H1 (cell line): Measurements from ENCODE around the gene PLEKHM1. TPM values are rescaled to one million over a fixed set of nuclear protein-coding genes. Genes with fewer than 3 reads are reported as not detected.

Experiments used
- CTCF ChIA-PET: fragments of 300-600 bp; sonication (Branson Sonifier 250); formaldehyde crosslinking; loops from one replicate; lab custom pipeline; 2021; ENCODE audit not compliant: partially characterized antibody; lab: Charles Lee
- POLR2A ChIA-PET: fragments of 300-600 bp; sonication (Branson Sonifier 250); formaldehyde crosslinking; loops from one replicate; lab custom pipeline; 2021; ENCODE audit warnings: inconsistent platforms; ENCODE audit not compliant: partially characterized antibody; lab: Charles Lee
- DNase-seq, 2 experiments: peaks; one replicate each; pipeline versions ENCODE4 v3.0.0 to v3.0.0-alpha.2; 2010 to 2022; ENCODE audit warnings: low spot score in 2 of 2, low read depth in 1 of 2, mixed read lengths in 1 of 2
- FAIRE-seq: peaks from 2 replicates; lab custom pipeline; 2011; peaks lifted over from hg19 to GRCh38; lab: Jason Lieb, UNC
- H2AFZ ChIP-seq: 2 replicates; pipeline ENCODE4 v1.8.1; 2012; ENCODE audit warnings: low read length, inconsistent platforms
- H2AK5ac ChIP-seq: 2 replicates; pipeline ENCODE4 v1.6.1; 2013; ENCODE audit warnings: low read depth, low read length
- H2BK120ac ChIP-seq: replicated peaks from 2 replicates; pipeline ENCODE3; 2013; ENCODE audit warnings: low read depth, low read length, inconsistent platforms
- H2BK12ac ChIP-seq: 2 replicates; pipeline ENCODE4 v1.6.1; 2013; ENCODE audit warnings: low read depth, low read length
- H2BK15ac ChIP-seq: 2 replicates; pipeline ENCODE4 v1.6.1; 2013; ENCODE audit warnings: low read length
- H2BK20ac ChIP-seq: 2 replicates; pipeline ENCODE4 v1.6.1; 2013; ENCODE audit warnings: low read length
- H2BK5ac ChIP-seq: 2 replicates; pipeline ENCODE4 v1.6.1; 2013; ENCODE audit warnings: low read depth, low read length
- H3K14ac ChIP-seq: 2 replicates; pipeline ENCODE4 v1.6.1; 2013; ENCODE audit warnings: inconsistent platforms; ENCODE audit not compliant: insufficient read length
- H3K18ac ChIP-seq: 2 replicates; pipeline ENCODE4 v1.6.1; 2013; ENCODE audit warnings: low read length; ENCODE audit errors: extremely low read depth
- H3K23ac ChIP-seq: 2 replicates; pipeline ENCODE4 v1.6.1; 2013; ENCODE audit warnings: inconsistent platforms; ENCODE audit not compliant: insufficient read length
- H3K23me2 ChIP-seq: 2 replicates; pipeline ENCODE4 v1.6.1; 2013; ENCODE audit warnings: low read depth, low read length
- H3K27ac ChIP-seq: 2 replicates; pipeline ENCODE4 v1.6.1; 2011; ENCODE audit warnings: low read depth, low read length, inconsistent platforms
- H3K27me3 ChIP-seq, 4 experiments: replicated peaks in 1 of 4; 1 replicate in 1 of 4; 2 replicates in 3 of 4; pipeline versions ENCODE4 v1.6.1 to v1.8.1; 2011 to 2013; ENCODE audit warnings: low read length in 3 of 4, mild to moderate bottlenecking in 3 of 4, inconsistent platforms in 2 of 4, mixed read lengths in 2 of 4, moderate library complexity in 1 of 4; ENCODE audit not compliant: control insufficient read depth in 3 of 4, insufficient read depth in 3 of 4; ENCODE audit errors: extremely low read depth in 1 of 4
- H3K36me3 ChIP-seq, 4 experiments: 2 replicates each; pipeline versions ENCODE4 v1.6.1 to v1.8.1; 2011 to 2013; ENCODE audit warnings: mild to moderate bottlenecking in 4 of 4, low read length in 3 of 4, moderate library complexity in 2 of 4, control low read depth in 1 of 4, inconsistent platforms in 1 of 4; ENCODE audit not compliant: insufficient read depth in 4 of 4, control insufficient read depth in 2 of 4
- H3K4ac ChIP-seq: replicated peaks from 2 replicates; pipeline ENCODE3; 2013; ENCODE audit warnings: low read length, low read depth, mixed read lengths, inconsistent platforms; ENCODE audit not compliant: insufficient read length
- H3K4me1 ChIP-seq, 4 experiments: replicated peaks in 1 of 4; 1 replicate in 1 of 4; 2 replicates in 3 of 4; pipeline versions ENCODE4 v1.6.1 to v1.8.1; 2011 to 2013; ENCODE audit warnings: low read length in 3 of 4, inconsistent platforms in 2 of 4, mixed read lengths in 1 of 4; ENCODE audit not compliant: insufficient read depth in 4 of 4, control insufficient read depth in 3 of 4
- H3K4me2 ChIP-seq, 2 experiments: 2 replicates each; pipeline versions ENCODE4 v1.6.1 to v1.8.1; 2011 to 2013; ENCODE audit warnings: low read depth in 2 of 2, low read length in 2 of 2, control low read depth in 1 of 2, inconsistent platforms in 1 of 2, mild to moderate bottlenecking in 1 of 2; ENCODE audit not compliant: insufficient read depth in 1 of 2
- H3K4me3 ChIP-seq, 4 experiments: fragments of 200-600, 300-600 bp in 1 of 4; sonication (generic), shearing (Covaris generic), sonication (Bioruptor Twin) in 1 of 4; 2 replicates each; pipeline versions ENCODE4 v1.5.1 to v1.8.1; 2011 to 2016; ENCODE audit warnings: low read length in 4 of 4, low read depth in 3 of 4, control low read depth in 2 of 4, inconsistent platforms in 2 of 4, mild to moderate bottlenecking in 2 of 4, mixed read lengths in 1 of 4, moderate library complexity in 1 of 4; ENCODE audit not compliant: insufficient read depth in 2 of 4; ENCODE audit errors: extremely low read depth in 1 of 4
- H3K56ac ChIP-seq: replicated peaks from 2 replicates; pipeline ENCODE3; 2013; ENCODE audit warnings: low read depth, mild to moderate bottlenecking, mixed read lengths, low read length, inconsistent platforms; ENCODE audit not compliant: insufficient read length
- H3K79me1 ChIP-seq: 2 replicates; pipeline ENCODE4 v1.6.1; 2013; ENCODE audit warnings: low read depth, low read length, control low read depth
- H3K79me2 ChIP-seq, 2 experiments: 2 replicates each; pipeline versions ENCODE4 v1.6.1 to v1.8.1; 2012 to 2013; ENCODE audit warnings: low read length in 2 of 2, mild to moderate bottlenecking in 2 of 2, inconsistent platforms in 1 of 2; ENCODE audit not compliant: insufficient read depth in 2 of 2, control insufficient read depth in 1 of 2
- H3K9ac ChIP-seq, 4 experiments: replicated peaks in 1 of 4; 1 replicate in 1 of 4; 2 replicates in 3 of 4; pipeline versions ENCODE4 v1.6.1 to v1.8.1; 2011 to 2013; ENCODE audit warnings: low read depth in 3 of 4, low read length in 3 of 4, control low read depth in 2 of 4, mild to moderate bottlenecking in 2 of 4, moderate library complexity in 2 of 4, inconsistent platforms in 1 of 4; ENCODE audit errors: extremely low read depth in 1 of 4
- H3K9me3 ChIP-seq, 2 experiments: 2 replicates each; pipeline versions ENCODE4 v1.6.1 to v1.8.1; 2012 to 2013; ENCODE audit warnings: mild to moderate bottlenecking in 2 of 2, moderate library complexity in 2 of 2, control low read depth in 1 of 2, inconsistent platforms in 1 of 2, low read depth in 1 of 2, low read length in 1 of 2, mixed read lengths in 1 of 2; ENCODE audit not compliant: insufficient read depth in 2 of 2
- H4K20me1 ChIP-seq, 2 experiments: replicated peaks in 1 of 2; 2 replicates each; pipeline versions ENCODE3 to v1.8.1; 2011 to 2013; ENCODE audit warnings: inconsistent platforms in 2 of 2, low read length in 2 of 2, mild to moderate bottlenecking in 1 of 2; ENCODE audit not compliant: insufficient read depth in 2 of 2, control insufficient read depth in 1 of 2
- H4K5ac ChIP-seq: 2 replicates; pipeline ENCODE4 v1.6.1; 2013; ENCODE audit warnings: low read length, low read depth, mixed read lengths, inconsistent platforms; ENCODE audit not compliant: insufficient read length
- H4K8ac ChIP-seq: 2 replicates; pipeline ENCODE4 v1.8.0; 2013; ENCODE audit warnings: mild to moderate bottlenecking, moderate library complexity, low read length, inconsistent platforms; ENCODE audit not compliant: insufficient read depth; ENCODE audit errors: extremely low read depth
- H4K91ac ChIP-seq: replicated peaks from 2 replicates; pipeline ENCODE3; 2013; ENCODE audit warnings: low read length, mixed read lengths, inconsistent platforms; ENCODE audit not compliant: insufficient read length
- BRCA1 ChIP-seq: IDR thresholded peaks from 2 replicates; pipeline ENCODE4 v1.6.1; 2012; ENCODE audit warnings: low read depth, low read length, improper control_type of control experiment
- WGBS, 2 experiments: shearing (Covaris generic) in 1 of 2; methylation state at CpG; one replicate each; pipeline versions ENCODE4 v1.1.6 to v1.1.7; 2013 to 2015; ENCODE audit warnings: low lambda C conversion rate in 2 of 2, mixed read lengths in 2 of 2, inconsistent platforms in 1 of 2, low coverage in 1 of 2, missing lambda C conversion rate in 1 of 2; ENCODE audit not compliant: insufficient replicate concordance in 2 of 2, insufficient coverage in 1 of 2, insufficient read length in 1 of 2; ENCODE audit errors: extremely low coverage in 1 of 2, missing lambda C conversion rate in 1 of 2; 5-methylcytosine and 5-hydroxymethylcytosine counted together
- polyA plus RNA-seq, 7 experiments: library from polyadenylated mRNA; depleted of rRNA in 3 of 7; stranded (reverse) in 5 of 7; unstranded in 2 of 7; fragments of >200 nt in 5 of 7; fragments of 200-250 nt in 2 of 7; gene quantifications; 1 replicate in 5 of 7; 2 replicates in 1 of 7; 4 replicates in 1 of 7; pipeline versions ENCODE4 v1.2.1 to v1.2.3, GENCODE V29; 2011 to 2013; ENCODE audit warnings: missing spikeins in 2 of 7, mixed read lengths in 2 of 7
- total RNA-seq: library from RNA; stranded (reverse); fragmentation: NEBNext Ultra II Directional; extraction: Animal tissue kit (Norgen Biotek cat#: 25700); gene quantifications from 2 replicates; pipeline ENCODE4 v1.2.1, GENCODE V29; 2021

The PLEKHM1 gene
- total and polyA plus RNA-seq, 2 of the 8 experiments (the other 6 are each of a cell fraction or from before 2014, with no cell fraction given) = 7.6 to 17.9 TPM

GRCh38 chr17:45389354-45389753 lies 101.2 kb downstream of the PLEKHM1 start:
- Histone ChIP-seq H3K56ac (no peak overlapping the region), H2BK120ac (no peak overlapping the region), H2BK12ac (no peak overlapping the region), H4K8ac (no peak overlapping the region), H4K20me1 (no peaks in the 10 kb centered on the region), H3K79me1 (no peaks in the 10 kb centered on the region), H2BK5ac (no peak overlapping the region), H3K4me2 (no peak overlapping the region; a peak in 2 of 4 replicates), H3K27ac (no peak overlapping the region), H3K18ac (no peak overlapping the region), H3K4ac (no peak overlapping the region), H3K36me3 (no peaks in the 10 kb centered on the region), H3K23me2 (no peaks in the 10 kb centered on the region; the same call in 1 of the 2 replicates), H2BK20ac (peak overlapping the region; percentile 43; the same call in 1 of the 2 replicates), H3K79me2 (no peaks in the 10 kb centered on the region)
- ChIA-PET CTCF (interaction anchor here (0.7 to 21.9 kb wide), 17 partner anchors 10 to 170 kb away, joined by 3 to 579 read pairs (median 4); partner anchors contain the start of genes ARHGAP27, FMNL1 and SPATA32), POLR2A (interaction anchor here (0.8 to 1.2 kb wide), 4 partner anchors 51 to 253 kb away, joined by 3 to 4 read pairs (median 3); no protein-coding TSS in a partner anchor)
- TF ChIP-seq BRCA1 = no peak
- TF ChIP-seq, all 59 proteins: peak for 0
- Histone ChIP-seq H4K91ac (peak overlapping the region; percentile 27), H2BK15ac (peak overlapping the region; percentile 92; the same call in 1 of the 2 replicates), H3K27me3 (peaks cover 0 to 5% (median 0%) of the 10 kb centered on the region in 4 experiments; a peak in 2 of 7 replicates), H3K4me3 (no peak overlapping the region), H2AK5ac (no peak overlapping the region), H4K5ac (no peak overlapping the region), H3K4me1 (peaks cover 0 to 13% (median 8%) of the 10 kb centered on the region in 4 experiments; a peak in 3 of 7 replicates), H3K9me3 (no peaks in the 10 kb centered on the region), H2AFZ (peak overlapping the region; percentile 79), H3K14ac (no peak overlapping the region), H3K23ac (no peak overlapping the region), H3K9ac (no peak overlapping the region)
- FAIRE-seq (no peak), DNase-seq (no peak)
- 38% methylated on average over 3 of the region's 3 CpGs; no CpG with 5 or more reads in 1 of the 2 experiments for WGBS, 2 experiments
